Epidermal melanocyte (primary cell): Measurements from ENCODE around the gene LYRM1.

Experiments
- DNase-seq: peaks from one replicate; pipeline ENCODE4 v3.0.0; 2011; ENCODE audit warnings: low spot score; ENCODE audit not compliant: insufficient read length

The LYRM1 gene

GRCh38 chr16:20871941-20872815 lies 28.4 kb upstream of the LYRM1 start:
- no peak for DNase-seq

- DNase-seq, result no peak
These were observed 27.2 kb upstream of the LYRM1 start for GRCh38 chr16:20873331-20873730.

- DNase-seq, result no peak
These were observed 26.4 kb upstream of the LYRM1 start for GRCh38 chr16:20874088-20874581.

- DNase-seq, result no peak
These were observed 25.3 kb upstream of the LYRM1 start for GRCh38 chr16:20875355-20875650.

- no peak for DNase-seq
These were observed 21.9 kb upstream of the LYRM1 start for GRCh38 chr16:20878682-20879147.

- DNase-seq, result no peak
These were observed 21.2 kb upstream of the LYRM1 start for GRCh38 chr16:20879175-20880040.

- no peak for DNase-seq
These were observed 19.6 kb upstream of the LYRM1 start for GRCh38 chr16:20880867-20881502.

- no peak for DNase-seq
These were observed 19.1 kb upstream of the LYRM1 start for GRCh38 chr16:20881503-20881878.

GRCh38 chr16:20883554-20884239 lies 16.9 kb upstream of the LYRM1 start:
- DNase-seq, result no peak

- DNase-seq, result no peak
These were observed 16.4 kb upstream of the LYRM1 start for GRCh38 chr16:20884240-20884556.

GRCh38 chr16:20886320-20886719 lies 14.3 kb upstream of the LYRM1 start:
- DNase-seq, result no peak

GRCh38 chr16:20887207-20887606 lies 13.4 kb upstream of the LYRM1 start:
- DNase-seq, result no peak

- DNase-seq, result no peak
These were observed 10.8 kb upstream of the LYRM1 start for GRCh38 chr16:20889625-20890275.

- DNase-seq, result no peak
These were observed 6.2 kb upstream of the LYRM1 start for GRCh38 chr16:20894388-20894787.

GRCh38 chr16:20897253-20897897 lies 3.2 kb upstream of the LYRM1 start:
- no peak for DNase-seq

GRCh38 chr16:20897922-20898321 lies 2.6 kb upstream of the LYRM1 start:
- DNase-seq, result no peak

GRCh38 chr16:20899071-20899470 lies 1.5 kb upstream of the LYRM1 start:
- DNase-seq, result peak; percentile 23

- DNase-seq, result no peak
These were observed 883 bp upstream of the LYRM1 start for GRCh38 chr16:20899477-20900298.

GRCh38 chr16:20901068-20901435 lies 481 bp downstream of the LYRM1 start:
- no peak for DNase-seq
